HepG2 (cell line): ENCODE results near the gene SCYL1. TPM values are rescaled to one million over a fixed set of nuclear protein-coding genes. Genes with fewer than 3 reads are reported as not detected.

ENCODE experiments used
- ATAC-seq: fragments of 200-7000 bp; cut with Tn5 transposase; 3 replicates; pipeline ENCODE4 v1.9.1; 2020; ENCODE audit warnings: mild to moderate bottlenecking, moderate library complexity
- BruUV-seq: library from RNA; stranded (reverse); fragments of 400-500 nt; replicated peaks from 2 replicates; lab custom pipeline; 2021; lab: Mats Ljungman, UMichigan
- CTCF ChIA-PET: fragments of 300-600 bp; formaldehyde crosslinking; extraction: SDS; loops from one replicate; lab custom pipeline; 2021; ENCODE audit warnings: low total read pairs, inconsistent platforms, low intra/inter-chr PET ratio; lab: Yijun Ruan, JAX
- POLR2A ChIA-PET: fragments of 350-600 bp; sonication (Branson Sonifier 250); formaldehyde crosslinking; loops from one replicate; lab custom pipeline; 2020; ENCODE audit warnings: antibody characterized with exemption, inconsistent platforms; lab: Yijun Ruan, JAX
- DNase-seq: peaks from one replicate; pipeline ENCODE4 v3.0.0-alpha.2; 2015; ENCODE audit warnings: low spot score
- FAIRE-seq: peaks from 3 replicates; lab custom pipeline; 2011; peaks lifted over from hg19 to GRCh38; lab: Jason Lieb, UNC
- H2AFZ ChIP-seq: one replicate; pipeline ENCODE4 v1.6.1; 2011; ENCODE audit warnings: low read length, inconsistent platforms
- H3K27ac ChIP-seq: fragments of 300-600 bp; 3 replicates; pipeline ENCODE4 v1.8.0; 2011; ENCODE audit warnings: mixed run types, mild to moderate bottlenecking, mixed read lengths, low read length, inconsistent platforms; ENCODE audit not compliant: insufficient read depth; ENCODE audit errors: extremely low read length
- H3K27me3 ChIP-seq, 2 experiments: fragments of 200-600 bp in 1 of 2; 2 replicates in 1 of 2; 3 replicates in 1 of 2; pipeline versions ENCODE4 v1.6.0 to v1.8.0; 2011; ENCODE audit warnings: low read length in 2 of 2, mild to moderate bottlenecking in 2 of 2, moderate library complexity in 2 of 2, inconsistent platforms in 1 of 2; ENCODE audit not compliant: insufficient read depth in 2 of 2, control insufficient read depth in 1 of 2
- H3K36me3 ChIP-seq, 2 experiments: fragments of 200-600 bp in 1 of 2; replicated peaks in 1 of 2; 2 replicates in 1 of 2; 3 replicates in 1 of 2; pipeline versions ENCODE4 v1.5.1 to v1.8.0; 2011; ENCODE audit warnings: low read length in 2 of 2, inconsistent platforms in 1 of 2; ENCODE audit not compliant: insufficient read depth in 2 of 2, control insufficient read depth in 1 of 2
- H3K4me1 ChIP-seq: 2 replicates; pipeline ENCODE4 v1.5.1; 2012; ENCODE audit warnings: low read length, inconsistent platforms; ENCODE audit not compliant: insufficient read depth
- H3K4me2 ChIP-seq: 2 replicates; pipeline ENCODE4 v1.6.0; 2011; ENCODE audit warnings: low read depth, low read length, inconsistent platforms
- H3K4me3 ChIP-seq, 3 experiments: fragments of 200-600 bp in 1 of 3; sonication (generic), shearing (Covaris generic) in 1 of 3; replicated peaks in 1 of 3; 2 replicates each; pipeline ENCODE4 v1.5.1; 2011 to 2016; ENCODE audit warnings: low read length in 3 of 3, inconsistent platforms in 2 of 3, low read depth in 2 of 3, mild to moderate bottlenecking in 2 of 3, control low read depth in 1 of 3, mixed read lengths in 1 of 3; ENCODE audit not compliant: insufficient read depth in 1 of 3
- H3K79me2 ChIP-seq: one replicate; pipeline ENCODE4 v1.6.1; 2011; ENCODE audit warnings: low read length, inconsistent platforms; ENCODE audit not compliant: insufficient read depth
- H3K9ac ChIP-seq: 2 replicates; pipeline ENCODE4 v1.6.0; 2011; ENCODE audit warnings: mild to moderate bottlenecking, low read depth, low read length, inconsistent platforms; ENCODE audit not compliant: insufficient read depth
- H3K9me3 ChIP-seq: 2 replicates; pipeline ENCODE4 v1.5.1; 2012; ENCODE audit warnings: mild to moderate bottlenecking, low read length
- H4K20me1 ChIP-seq: 2 replicates; pipeline ENCODE4 v1.6.0; 2011; ENCODE audit warnings: inconsistent platforms, mild to moderate bottlenecking, low read length, moderate library complexity; ENCODE audit not compliant: insufficient read depth
- HDAC6 ChIP-seq: fragments of 200-600 bp; sonication (generic); IDR thresholded peaks from 2 replicates; pipeline ENCODE4 v1.7.0; 2017; ENCODE audit warnings: mild to moderate bottlenecking, antibody characterized with exemption, low read length, low read depth
- KLF16 ChIP-seq, 2 experiments: sonication (generic) in 1 of 2; formaldehyde crosslinking in 1 of 2; IDR thresholded peaks; 2 replicates each; pipeline versions ENCODE4 v1.6.1 to v1.8.0; 2016 to 2023; ENCODE audit warnings: missing genetic modification reagents in 2 of 2, missing compliant biosample characterization in 1 of 2
- NFKB2 ChIP-seq: sonication (generic); formaldehyde crosslinking; IDR thresholded peaks from 2 replicates; pipeline ENCODE4 v1.4.0; 2020; ENCODE audit warnings: missing genetic modification reagents, borderline replicate concordance
- PLRG1 ChIP-seq: fragments of 450-650 bp; conservative IDR thresholded peaks from 2 replicates; pipeline ENCODE4 v1.6.1; 2016
- SIN3B ChIP-seq: fragments of 150-350 bp; IDR thresholded peaks from 2 replicates; pipeline ENCODE4 v1.6.1; 2014; ENCODE audit warnings: low read length
- TMF1 ChIP-seq: sonication (generic); formaldehyde crosslinking; IDR thresholded peaks from 2 replicates; pipeline ENCODE4 v1.8.1; 2022; ENCODE audit warnings: low read depth, missing genetic modification reagents
- ZNF281 ChIP-seq: sonication (generic); formaldehyde crosslinking; IDR thresholded peaks from 2 replicates; pipeline ENCODE4 v1.4.0; 2020; ENCODE audit warnings: missing genetic modification reagents, borderline replicate concordance
- ZNF891 ChIP-seq: sonication (generic); formaldehyde crosslinking; IDR thresholded peaks from 2 replicates; pipeline ENCODE4 v1.5.0; 2020; ENCODE audit warnings: mild to moderate bottlenecking, missing genetic modification reagents
- WGBS: methylation state at CpG from one replicate; pipeline ENCODE4 v1.1.6; 2017; ENCODE audit warnings: low lambda C conversion rate; 5-methylcytosine and 5-hydroxymethylcytosine counted together
- in situ Hi-C: cut with HindIII; loops from 2 replicates; pipeline ENCODE4 v1.10.0; 2017; ENCODE audit warnings: low pct_unique_long_range_greater_than_20kb; ENCODE audit not compliant: extremely low pct_ligation_motif_present
- intact Hi-C: fragments of 100-400 bp; cut with micrococcal nuclease; formaldehyde crosslinking; loops from one replicate; pipeline ENCODE4 v1.10.0; 2022; ENCODE audit not compliant: unreplicated experiment
- polyA plus RNA-seq, 8 experiments: library from polyadenylated mRNA; depleted of rRNA in 3 of 8; stranded (reverse) in 7 of 8; unstranded in 1 of 8; fragments of >200 nt; fragmentation: Illumina TruSeq in 4 of 8; extraction: Trizol in 4 of 8; gene quantifications; 2 replicates each; pipeline versions ENCODE4 v1.2.1 to v1.2.3, GENCODE V29; 2011 to 2016; ENCODE audit warnings: low read depth in 4 of 8, missing spikeins in 1 of 8, mixed read lengths in 1 of 8; ENCODE audit not compliant: insufficient read depth in 1 of 8
- total RNA-seq, 5 experiments: library from RNA; depleted of rRNA; stranded (reverse); fragments of >200 nt; fragmentation: Illumina TruSeq; extraction: Trizol; gene quantifications; 2 replicates each; pipeline ENCODE4 v1.2.3, GENCODE V29; 2016; ENCODE audit warnings: low read depth in 1 of 5
- TF ChIP-seq, protein P1 (sequence below): sonication (generic); formaldehyde crosslinking; IDR thresholded peaks from 2 replicates; pipeline ENCODE4 v1.4.0; 2020; ENCODE audit warnings: missing genetic modification reagents
- TF ChIP-seq, protein P2 (sequence below): IDR thresholded peaks from 2 replicates; pipeline ENCODE4 v1.6.1; 2016; ENCODE audit warnings: missing biosample characterization, missing genetic modification reagents, low read depth
- TF ChIP-seq, protein P3 (sequence below): sonication (generic); formaldehyde crosslinking; IDR thresholded peaks from 2 replicates; pipeline ENCODE4 v1.4.0; 2020; ENCODE audit warnings: missing genetic modification reagents, low read depth, mild to moderate bottlenecking, borderline replicate concordance
- TF ChIP-seq, protein P4 (sequence below): sonication (generic); formaldehyde crosslinking; IDR thresholded peaks from 2 replicates; pipeline ENCODE4 v1.9.0; 2022; ENCODE audit warnings: low read depth, missing genetic modification reagents

Gene SCYL1
- total and polyA plus RNA-seq, 2 of the 13 experiments (the other 11 are each of a cell fraction or from before 2014, with no cell fraction given) = 65.9 to 103 TPM

DNA sequence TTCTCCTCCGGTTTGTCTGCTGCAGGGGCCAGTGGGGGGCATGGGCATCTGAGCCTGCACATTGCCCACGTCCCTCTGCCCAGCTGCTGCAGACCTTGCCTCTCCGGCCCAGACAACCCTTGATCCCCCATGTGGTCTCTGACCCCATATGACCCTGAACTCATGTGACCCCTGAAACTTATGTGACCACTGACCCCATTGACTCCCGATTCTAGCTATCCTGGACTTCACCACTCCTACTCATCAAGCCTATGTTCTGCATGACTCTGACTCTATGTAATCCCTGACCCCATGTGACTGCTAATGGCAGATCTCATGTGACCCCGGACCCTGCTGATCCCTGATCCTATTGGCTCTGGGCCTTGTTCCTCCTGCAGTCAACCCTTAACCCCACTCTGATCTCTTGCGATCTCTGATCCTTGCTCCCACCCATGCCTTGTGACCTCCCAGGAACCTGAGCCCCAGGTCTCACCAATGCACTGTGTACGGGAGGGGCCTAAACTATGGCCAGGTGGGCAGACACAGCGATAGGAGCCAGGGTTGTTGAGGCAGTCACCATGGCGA, 27.6 kb downstream of the SCYL1 start:
- Histone ChIP-seq H3K79me2 (peaks cover 8% of the 10 kb centered on the region), H3K27me3 (no peaks in the 10 kb centered on the region), H4K20me1 (peaks cover 10% of the 10 kb centered on the region; the same call in 1 of the 2 replicates), H3K27ac (peak overlapping the region; percentile 70), H3K4me3 (no peak overlapping the region), H3K9ac (no peak overlapping the region), H3K9me3 (no peaks in the 10 kb centered on the region), H3K4me2 (no peak overlapping the region), H3K4me1 (peaks cover 57% of the 10 kb centered on the region), H2AFZ (no peak overlapping the region), H3K36me3 (peaks cover 3 to 11% of the 10 kb centered on the region in 2 experiments; a peak in 2 of 5 replicates)
- FAIRE-seq (no peak), ATAC-seq (no peak), DNase-seq (no peak)
- no TSS peak for BruUV-seq
- ChIA-PET POLR2A (interaction anchor here (0.9 to 2.6 kb wide), 15 partner anchors 8 to 133 kb away, joined by 3 to 22 read pairs (median 6); partner anchors contain the start of genes MALAT1, NEAT1, PCNX3 and SCYL1), CTCF (interaction anchor here (1.9 to 2.3 kb wide), 2 partner anchors 11 to 17 kb away, joined by 4 to 8 read pairs; partner anchors contain the start of gene ZNRD2)
- 71% methylated on average over 4 of the region's 9 CpGs for whole genome bisulfite sequencing
- in situ Hi-C loops = loop anchor here (10.0 kb wide), 1 partner anchor 302 kb away; the partner anchor contains the start of gene CFL1
- intact Hi-C loops = no loop called here
- TF ChIP-seq, protein P1, sequence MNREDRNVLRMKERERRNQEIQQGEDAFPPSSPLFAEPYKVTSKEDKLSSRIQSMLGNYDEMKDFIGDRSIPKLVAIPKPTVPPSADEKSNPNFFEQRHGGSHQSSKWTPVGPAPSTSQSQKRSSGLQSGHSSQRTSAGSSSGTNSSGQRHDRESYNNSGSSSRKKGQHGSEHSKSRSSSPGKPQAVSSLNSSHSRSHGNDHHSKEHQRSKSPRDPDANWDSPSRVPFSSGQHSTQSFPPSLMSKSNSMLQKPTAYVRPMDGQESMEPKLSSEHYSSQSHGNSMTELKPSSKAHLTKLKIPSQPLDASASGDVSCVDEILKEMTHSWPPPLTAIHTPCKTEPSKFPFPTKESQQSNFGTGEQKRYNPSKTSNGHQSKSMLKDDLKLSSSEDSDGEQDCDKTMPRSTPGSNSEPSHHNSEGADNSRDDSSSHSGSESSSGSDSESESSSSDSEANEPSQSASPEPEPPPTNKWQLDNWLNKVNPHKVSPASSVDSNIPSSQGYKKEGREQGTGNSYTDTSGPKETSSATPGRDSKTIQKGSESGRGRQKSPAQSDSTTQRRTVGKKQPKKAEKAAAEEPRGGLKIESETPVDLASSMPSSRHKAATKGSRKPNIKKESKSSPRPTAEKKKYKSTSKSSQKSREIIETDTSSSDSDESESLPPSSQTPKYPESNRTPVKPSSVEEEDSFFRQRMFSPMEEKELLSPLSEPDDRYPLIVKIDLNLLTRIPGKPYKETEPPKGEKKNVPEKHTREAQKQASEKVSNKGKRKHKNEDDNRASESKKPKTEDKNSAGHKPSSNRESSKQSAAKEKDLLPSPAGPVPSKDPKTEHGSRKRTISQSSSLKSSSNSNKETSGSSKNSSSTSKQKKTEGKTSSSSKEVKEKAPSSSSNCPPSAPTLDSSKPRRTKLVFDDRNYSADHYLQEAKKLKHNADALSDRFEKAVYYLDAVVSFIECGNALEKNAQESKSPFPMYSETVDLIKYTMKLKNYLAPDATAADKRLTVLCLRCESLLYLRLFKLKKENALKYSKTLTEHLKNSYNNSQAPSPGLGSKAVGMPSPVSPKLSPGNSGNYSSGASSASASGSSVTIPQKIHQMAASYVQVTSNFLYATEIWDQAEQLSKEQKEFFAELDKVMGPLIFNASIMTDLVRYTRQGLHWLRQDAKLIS (CRISPR knock-in tag) = no peak
- TF ChIP-seq SIN3B (no peak), ZNF281 (CRISPR knock-in tag) (no peak), ZNF891 (peak; percentile 29; the same call in 1 of the 2 replicates), TMF1 (CRISPR knock-in tag) (no peak), HDAC6 (no peak), NFKB2 (0 out of 2 replicates have a peak, but pooled peaks have one; percentile 4), PLRG1 (no peak), KLF16 (CRISPR knock-in tag; IDR thresholded peaks at IDR 0.05) (no peak)
- TF ChIP-seq, protein P2, sequence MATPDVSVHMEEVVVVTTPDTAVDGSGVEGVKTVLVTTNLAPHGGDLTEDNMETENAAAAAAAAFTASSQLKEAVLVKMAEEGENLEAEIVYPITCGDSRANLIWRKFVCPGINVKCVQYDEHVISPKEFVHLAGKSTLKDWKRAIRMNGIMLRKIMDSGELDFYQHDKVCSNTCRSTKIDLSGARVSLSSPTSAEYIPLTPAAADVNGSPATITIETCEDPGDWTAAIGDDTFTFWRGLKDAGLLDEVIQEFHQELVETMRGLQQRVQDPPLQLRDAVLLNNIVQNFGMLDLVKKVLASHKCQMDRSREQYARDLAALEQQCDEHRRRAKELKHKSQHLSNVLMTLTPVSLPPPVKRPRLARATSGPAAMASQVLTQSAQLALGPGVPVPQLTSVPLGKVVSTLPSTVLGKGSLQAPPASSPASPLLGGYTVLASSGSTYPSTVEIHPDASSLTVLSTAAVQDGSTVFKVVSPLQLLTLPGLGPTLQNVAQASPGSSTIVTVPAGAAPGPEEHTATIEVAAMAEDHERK = no peak
- TF ChIP-seq, protein P3, sequence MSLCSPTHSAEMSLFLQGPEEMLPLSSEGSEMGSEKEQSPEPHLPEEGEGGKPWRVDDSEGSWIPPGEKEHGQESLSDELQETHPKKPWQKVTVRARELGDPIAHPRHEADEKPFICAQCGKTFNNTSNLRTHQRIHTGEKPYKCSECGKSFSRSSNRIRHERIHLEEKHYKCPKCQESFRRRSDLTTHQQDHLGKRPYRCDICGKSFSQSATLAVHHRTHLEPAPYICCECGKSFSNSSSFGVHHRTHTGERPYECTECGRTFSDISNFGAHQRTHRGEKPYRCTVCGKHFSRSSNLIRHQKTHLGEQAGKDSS (CRISPR knock-in tag) = peak; percentile 26; the same call in 1 of the 2 replicates
- TF ChIP-seq, protein P4, sequence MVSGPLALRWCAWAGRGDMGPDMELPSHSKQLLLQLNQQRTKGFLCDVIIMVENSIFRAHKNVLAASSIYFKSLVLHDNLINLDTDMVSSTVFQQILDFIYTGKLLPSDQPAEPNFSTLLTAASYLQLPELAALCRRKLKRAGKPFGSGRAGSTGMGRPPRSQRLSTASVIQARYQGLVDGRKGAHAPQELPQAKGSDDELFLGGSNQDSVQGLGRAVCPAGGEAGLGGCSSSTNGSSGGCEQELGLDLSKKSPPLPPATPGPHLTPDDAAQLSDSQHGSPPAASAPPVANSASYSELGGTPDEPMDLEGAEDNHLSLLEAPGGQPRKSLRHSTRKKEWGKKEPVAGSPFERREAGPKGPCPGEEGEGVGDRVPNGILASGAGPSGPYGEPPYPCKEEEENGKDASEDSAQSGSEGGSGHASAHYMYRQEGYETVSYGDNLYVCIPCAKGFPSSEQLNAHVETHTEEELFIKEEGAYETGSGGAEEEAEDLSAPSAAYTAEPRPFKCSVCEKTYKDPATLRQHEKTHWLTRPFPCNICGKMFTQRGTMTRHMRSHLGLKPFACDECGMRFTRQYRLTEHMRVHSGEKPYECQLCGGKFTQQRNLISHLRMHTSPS (CRISPR knock-in tag) = 0 out of 2 replicates have a peak, but pooled peaks have one; percentile 45
